ENCODE results near the gene HYAL2.

The HYAL2 gene

DNA sequence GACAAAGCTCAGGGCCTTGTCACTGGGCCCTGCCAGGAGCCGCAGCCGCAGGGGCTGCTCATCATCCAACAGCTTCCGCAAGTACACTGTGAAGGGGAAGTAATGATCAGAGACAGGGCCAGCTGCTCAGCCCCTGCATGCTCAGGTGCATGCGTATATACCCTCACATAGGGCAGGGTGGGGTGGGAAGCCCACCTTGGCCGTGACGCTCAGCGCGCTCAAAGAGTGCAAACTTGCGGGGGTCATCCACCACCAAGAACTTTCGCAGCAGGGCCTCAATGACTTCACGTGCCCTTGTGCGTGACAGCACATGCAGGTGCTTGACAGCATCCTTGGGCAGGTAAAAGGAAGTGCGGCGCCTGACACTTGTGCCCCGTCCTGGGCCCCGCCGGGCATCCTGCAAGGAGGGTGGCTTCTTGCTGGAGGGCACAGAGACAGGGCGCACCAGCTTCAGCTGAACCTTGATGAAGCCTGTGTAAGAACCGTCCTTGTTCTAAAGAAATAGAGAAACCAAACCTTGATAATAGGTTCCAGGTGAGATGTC, 8.9 kb upstream of the HYAL2 start:
- in situ Hi-C loops (cut with MboI; ENCODE audit: low sequenced_read_pairs): no loop called here

DNA sequence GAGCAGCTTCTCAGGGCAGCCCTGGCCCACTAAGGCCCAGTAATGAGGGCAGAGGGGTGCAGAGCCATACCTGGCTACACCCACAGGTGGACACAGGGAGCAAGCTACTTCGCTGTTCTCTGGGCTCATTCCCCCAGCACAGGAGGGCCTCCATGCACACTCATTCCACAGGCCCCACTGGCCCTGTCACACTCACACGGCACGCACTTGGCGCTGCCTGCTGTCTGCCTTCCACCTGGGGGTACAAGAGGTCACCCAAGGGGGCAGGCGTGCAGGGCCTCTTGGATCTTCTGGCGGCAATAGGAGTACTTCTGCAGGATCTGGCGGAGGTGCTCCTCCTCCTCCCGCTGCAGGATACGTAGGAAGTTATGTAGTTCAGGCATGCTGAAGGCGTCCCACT, 7.8 kb upstream of the HYAL2 start:
- in situ Hi-C loops (cut with MboI; ENCODE audit: low sequenced_read_pairs): no loop called here

DNA sequence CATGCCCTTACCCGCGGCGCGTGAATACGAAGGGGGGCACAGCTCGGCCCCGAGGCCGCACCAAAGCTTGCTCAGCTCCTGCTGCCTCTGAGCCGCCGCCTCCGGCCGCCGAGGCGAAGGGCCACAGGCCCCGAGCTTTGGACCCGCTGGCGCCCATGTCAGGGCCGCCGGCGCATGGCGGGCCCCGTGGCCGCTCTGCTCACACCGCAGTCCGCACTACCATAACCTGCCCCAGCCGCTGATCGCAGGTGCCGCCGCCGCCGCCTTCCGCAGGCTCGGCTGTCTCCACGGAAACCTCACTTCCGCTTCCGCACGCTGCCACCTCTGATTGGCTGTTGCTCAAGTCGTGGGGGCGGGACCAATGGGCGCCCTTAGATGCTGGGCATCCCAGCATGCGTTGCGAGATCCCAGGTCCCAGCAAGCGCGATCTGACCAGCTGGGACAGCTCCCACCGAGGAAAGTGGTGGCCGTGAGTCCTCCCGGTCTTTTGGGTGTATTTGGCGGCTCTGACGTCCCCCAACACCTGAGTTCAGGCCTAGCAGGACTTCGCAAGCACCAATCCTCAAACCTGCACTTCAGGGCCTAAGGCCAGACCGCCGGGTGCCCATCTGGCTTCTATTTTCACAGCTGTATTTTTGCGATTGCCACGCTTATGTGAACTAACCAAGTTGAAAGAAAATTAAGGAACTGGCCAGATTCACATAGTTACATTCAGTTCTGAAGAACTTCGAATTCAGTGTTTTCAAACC, 5.6 kb upstream of the HYAL2 start, which contains the start of gene TUSC2:
TUSC2 (minus strand) TSS at position 281 of the 749 bp plus-strand sequence; CDS start at position 157, 124 bp downstream.
- in situ Hi-C loops (cut with MboI; ENCODE audit: low sequenced_read_pairs): no loop called here

DNA sequence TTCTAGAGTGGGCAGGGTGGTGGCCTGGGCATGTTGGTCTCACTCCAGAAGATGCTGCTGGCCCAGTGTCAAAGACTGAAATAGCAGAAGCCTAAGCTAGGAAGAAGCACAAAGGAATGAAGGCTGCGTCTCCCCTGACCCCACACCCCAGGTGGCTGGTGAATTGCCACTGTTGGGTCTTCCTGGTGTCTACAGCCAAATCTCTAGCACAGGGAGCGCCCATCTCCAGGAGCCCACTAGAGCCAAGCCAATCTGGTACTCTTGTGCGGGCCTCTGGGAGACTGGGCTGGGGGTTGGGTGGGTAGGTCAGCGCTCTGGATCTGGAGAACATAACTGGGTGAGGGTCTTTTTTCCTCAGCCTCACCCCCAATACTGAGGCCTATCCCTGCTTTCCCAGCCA, 4.6 kb upstream of the HYAL2 start:
- in situ Hi-C loops (cut with MboI; ENCODE audit: low sequenced_read_pairs): no loop called here

DNA sequence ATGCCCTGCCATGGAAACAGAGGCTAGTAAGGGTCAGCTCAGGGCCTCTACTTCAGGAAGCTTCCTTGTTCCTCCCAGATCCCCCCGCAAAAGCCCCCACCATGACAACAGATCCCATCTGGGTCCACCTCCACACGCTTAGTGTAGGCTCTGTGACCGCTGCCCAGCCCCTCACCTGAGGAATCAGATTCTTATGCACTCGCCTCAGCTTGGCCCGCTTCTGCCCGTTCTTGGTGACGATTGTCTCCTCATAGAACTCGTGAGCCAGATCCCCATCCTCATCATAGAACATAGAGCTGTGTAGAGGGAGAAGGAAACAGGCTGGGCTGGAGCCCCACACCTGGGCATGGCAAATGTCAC, 3.6 kb upstream of the HYAL2 start:
- in situ Hi-C loops (cut with MboI; ENCODE audit: low sequenced_read_pairs): no loop called here

DNA sequence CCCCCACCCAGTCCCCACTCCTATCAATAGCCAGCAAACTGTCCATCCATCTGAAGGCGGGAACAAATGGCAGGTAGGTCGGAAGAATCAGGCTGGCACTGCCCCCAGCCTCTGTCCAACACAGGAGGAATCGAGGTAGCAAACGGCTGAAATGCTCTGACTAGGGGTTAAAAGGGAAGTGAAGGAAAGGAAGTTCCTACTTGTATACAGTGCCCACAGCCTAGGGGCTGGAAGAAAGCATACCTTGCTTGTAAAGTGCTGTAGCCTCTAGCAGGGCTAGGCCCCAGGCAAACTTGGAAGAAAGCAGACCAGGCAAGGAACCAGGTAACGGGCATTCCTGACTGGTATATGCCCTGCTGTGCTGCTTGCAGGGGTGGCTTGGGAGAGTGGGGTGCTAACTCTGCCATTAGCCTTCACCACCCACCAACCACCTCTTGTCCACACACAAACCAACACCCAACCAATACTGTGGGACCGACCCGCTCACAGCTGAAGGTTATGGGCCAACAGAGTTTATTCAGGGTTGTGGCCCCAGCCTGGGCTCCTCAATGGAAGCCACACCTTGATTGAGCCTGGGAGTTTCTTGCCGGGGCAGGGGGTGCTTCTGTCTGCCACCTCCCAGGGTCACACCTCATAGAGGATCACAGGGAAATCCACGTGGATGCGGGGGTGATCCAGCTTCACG, 3.1 kb upstream of the HYAL2 start:
- in situ Hi-C loops (cut with MboI; ENCODE audit: low sequenced_read_pairs): no loop called here

DNA sequence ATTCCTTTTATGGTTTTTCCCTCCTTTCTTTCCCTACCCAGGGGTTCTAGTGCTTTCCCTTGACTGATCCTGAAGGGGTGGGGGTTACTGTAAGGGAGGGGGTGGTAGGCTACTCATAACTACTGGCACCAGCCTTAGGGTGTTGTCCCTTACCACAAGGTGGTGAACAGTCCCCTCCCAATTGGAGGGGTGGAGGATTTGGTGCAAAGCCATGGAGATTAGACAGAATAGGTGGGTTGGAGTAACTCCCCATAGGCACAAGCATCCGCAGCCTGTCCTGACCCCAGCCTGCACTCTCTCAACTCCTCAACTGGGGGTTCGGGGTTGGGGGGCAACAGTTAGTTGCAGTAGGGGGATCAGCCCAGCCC, 2.6 kb upstream of the HYAL2 start:
- in situ Hi-C loops (cut with MboI; ENCODE audit: low sequenced_read_pairs): no loop called here

DNA sequence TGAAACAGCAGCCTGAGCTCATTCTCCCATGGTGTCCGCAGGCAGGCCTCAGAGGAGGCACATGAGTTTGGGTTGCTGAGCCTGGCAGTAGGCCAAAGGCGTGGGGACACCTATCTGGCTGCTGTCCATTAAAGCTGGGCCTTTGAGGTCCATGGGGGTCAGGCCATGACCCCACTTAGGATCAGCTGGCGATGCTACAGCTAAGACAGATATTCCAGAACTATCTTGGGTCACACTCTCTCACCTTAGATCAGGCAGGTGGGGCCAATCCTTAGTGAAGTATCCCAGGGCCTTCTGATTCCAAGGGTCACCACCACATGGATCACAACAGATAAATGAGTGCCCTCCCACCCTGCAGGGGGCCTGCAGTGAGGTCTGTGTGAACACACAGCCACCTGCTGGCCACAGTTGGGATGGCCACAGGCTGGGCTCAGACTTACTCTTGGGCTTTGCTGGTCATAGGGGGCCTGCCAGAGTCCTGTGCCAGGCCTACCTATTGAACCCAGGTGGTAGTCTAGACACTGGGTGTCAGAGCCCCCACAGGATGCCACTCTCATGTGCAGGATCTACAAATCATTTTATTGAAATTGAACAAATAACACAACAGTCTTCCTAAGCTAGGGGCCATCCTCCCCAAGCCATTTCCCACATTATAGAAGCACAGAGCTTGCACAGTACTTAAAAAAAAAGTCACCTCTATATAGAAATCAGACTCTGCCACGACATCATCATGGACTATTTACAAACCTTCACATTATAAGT, 2.0 kb upstream of the HYAL2 start:
- in situ Hi-C loops (cut with MboI; ENCODE audit: low sequenced_read_pairs): no loop called here

DNA sequence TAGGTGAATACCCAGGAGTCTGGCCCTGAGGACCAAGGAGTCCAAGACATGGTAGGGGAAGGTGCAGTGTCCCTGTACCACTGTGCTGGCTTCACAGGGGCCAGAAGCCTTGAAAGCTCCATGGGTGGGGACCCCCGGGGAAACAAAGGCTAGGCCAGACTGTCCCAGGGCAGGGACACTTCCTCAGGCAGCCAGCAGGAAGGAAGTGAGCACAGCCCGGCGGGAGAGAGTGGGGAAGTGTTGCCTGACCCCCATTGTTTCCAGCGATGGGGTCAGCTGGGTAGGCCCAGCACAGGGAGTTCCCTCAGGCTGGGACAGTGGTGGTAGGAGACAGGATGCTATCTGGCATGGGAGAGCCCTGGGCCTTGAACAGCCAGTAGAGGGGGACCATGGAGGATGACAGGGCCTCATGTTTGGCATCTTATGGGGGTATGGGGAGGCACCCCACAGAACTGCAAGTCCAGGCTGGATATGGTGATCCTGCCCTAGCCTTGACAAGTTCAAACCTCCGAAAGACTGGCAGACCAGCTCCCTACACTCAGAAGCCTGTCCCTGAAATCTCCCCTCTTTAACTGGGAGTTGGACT, 1.2 kb upstream of the HYAL2 start:
- in situ Hi-C loops (cut with MboI; ENCODE audit: low sequenced_read_pairs): no loop called here

DNA sequence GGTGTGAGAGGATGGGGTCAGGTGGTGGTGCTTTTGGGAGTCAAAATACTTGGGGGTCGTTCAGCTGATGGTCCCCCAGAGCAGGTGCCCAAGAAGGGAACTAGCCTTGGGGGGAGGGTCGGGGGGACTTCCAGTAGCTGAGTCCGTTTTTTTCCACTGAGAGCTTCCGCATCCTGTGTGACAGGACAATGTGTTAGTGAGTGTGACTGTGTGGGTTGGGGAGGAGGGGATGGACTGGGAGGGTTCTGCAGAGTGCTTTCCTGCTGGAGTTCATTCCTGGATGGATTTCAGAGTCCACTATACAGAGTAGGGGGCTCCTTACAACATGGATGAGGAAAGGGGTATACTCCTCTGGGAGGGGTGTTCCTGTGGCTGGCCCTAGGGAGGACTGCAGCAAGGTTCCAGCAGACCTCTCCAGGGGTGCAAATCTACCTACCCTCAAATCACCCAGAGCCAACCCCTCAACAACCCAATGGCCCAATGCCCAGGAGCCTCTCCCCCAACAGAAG, 601 bp upstream of the HYAL2 start:
- in situ Hi-C loops (cut with MboI; ENCODE audit: low sequenced_read_pairs): no loop called here

DNA sequence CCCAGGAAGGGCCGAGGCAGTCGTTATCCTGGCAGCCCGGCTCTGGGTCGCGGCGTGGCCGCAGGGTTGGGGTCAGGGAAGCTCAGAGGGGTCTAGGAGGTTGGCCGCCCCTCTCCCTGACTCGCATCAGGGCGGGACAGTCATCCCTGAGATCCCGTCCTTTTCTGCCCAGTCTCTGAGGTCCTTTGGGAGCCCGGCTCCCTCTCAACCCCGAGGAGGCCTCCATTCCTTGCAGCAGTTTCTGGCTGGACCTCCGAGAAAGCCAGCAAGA, 495 bp downstream of the HYAL2 start:
- in situ Hi-C loops (cut with MboI; ENCODE audit: low sequenced_read_pairs): no loop called here

DNA sequence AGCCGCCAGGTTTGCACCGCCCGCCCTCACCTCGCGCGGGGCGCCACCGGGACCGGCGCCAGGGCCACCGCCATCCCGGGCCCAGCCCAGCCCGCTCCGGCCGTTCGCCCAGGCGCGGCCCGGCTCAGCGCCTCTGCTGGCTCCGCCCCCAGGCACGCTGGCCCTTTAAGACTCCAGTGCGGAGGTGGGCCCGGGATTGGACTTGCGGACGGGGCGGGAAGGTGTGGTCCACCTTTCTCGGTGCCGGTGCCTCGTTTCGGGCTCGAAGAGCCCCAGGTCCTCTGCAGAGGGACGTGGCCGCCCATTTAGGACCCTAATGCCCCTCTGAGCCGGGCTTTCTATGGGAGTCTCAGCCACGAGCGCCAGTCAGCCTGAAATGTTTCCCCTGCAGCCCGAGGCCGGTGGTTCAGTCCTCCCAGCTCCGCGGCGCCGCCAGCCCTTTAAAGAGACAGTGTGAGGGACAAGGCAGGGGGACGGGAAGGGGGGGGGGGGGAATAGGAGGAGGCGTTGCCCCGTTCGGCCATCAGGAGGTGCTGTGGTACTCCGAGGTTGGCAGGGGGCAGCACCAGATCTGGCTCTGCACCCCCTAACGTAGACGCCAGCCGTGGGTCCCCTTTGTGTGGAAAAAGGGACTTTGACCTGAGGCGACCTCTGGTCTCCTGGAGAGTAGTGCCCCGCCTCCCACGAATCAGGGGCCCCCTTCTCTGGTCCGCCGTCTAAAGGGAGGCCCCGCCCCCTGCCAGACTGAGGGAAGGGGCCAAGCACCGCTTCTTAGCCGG, 1.0 kb downstream of the HYAL2 start:
- in situ Hi-C loops (cut with MboI; ENCODE audit: low sequenced_read_pairs): no loop called here

DNA sequence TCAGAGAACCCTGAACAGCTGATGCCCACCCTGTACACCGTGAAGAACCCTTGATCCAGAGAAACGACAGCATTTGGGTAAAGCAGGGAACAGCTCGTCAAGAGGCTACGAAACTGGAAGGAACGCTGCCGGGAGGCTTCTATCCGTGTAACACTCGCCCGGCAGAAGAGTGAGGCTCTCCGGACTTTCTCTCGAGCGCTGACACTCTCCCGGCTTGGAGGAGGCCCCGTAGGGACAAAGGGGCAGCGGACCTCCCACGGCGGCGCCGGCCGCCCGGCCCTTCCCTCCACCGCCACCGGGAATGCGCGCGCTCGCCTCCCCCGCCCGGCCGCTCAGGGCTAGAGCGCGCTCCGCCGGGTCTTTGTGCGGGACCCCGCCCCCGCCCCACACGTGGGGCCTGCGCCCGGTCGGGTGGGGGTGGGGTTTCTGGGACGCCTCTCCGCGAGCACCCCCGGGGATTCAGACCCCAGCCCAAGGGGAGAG, 1.7 kb downstream of the HYAL2 start:
- in situ Hi-C loops (cut with MboI; ENCODE audit: low sequenced_read_pairs): no loop called here

DNA sequence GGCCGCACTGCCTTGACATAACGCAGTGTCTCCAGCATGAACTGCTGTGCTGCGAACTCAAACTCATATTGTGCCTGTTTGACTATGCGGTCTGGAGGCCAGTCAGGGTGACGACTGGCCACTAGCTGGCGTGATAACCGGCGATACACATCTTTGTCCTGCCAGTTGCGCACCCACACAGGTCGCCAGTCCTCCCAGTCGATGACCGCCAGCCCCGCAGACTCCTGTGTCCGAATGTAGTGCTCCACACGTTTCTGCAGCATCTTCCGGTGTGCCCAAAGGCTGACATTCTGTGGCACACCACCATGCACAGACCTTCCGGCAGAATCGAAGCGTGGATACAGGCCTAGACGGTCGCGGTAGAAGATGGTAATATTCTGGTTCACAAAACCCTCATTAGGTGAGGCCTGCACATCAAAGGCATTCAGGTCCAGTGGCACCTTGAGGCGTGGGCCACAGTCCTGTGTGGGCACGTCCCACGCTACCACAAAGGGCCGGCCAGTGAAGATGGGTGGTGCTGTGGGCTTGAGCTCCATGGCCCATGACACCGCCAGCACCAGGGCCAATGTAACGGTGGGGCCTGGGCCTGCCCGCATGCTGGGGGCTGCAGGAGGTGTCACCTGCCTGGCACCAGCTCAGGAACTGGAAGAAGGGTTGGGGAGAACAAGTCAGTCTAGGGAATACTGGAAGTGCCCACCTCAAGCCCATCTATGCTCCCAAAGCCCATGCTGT, 2.5 kb downstream of the HYAL2 start:
- in situ Hi-C loops (cut with MboI; ENCODE audit: low sequenced_read_pairs): no loop called here

DNA sequence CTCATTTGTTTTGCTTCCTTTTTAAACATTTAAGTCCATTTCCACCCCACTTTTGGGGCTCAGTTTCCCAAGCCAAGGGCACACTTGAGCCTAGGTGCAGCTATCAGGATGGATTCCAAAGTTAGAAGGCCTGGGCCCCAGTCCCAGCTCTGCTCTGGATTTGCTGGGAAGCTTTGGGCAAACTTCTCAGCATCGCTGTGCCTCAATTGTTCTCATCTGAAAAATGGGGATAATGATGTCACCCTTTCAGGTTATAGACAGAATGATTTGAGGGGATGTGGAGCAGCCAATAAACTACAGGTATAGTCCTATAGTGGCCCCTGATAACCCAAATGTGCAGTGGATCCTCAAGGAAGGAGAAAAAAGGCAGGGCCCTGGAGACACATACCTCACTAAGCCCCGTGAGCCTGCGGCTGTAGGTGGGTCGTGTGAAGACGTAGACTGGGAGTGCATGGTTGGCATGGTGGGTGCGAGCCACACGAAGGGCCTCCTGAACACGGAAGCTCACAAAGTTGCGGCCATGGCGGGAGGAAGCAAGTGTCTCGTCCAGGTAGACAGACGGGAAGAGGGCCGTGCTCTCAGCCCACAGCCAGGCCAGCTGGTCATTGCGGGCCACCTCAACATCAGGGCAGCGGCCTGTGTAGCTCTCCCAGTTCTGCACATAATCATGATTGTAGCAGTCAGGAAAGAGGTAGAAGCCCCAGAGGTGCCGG, 3.2 kb downstream of the HYAL2 start:
- in situ Hi-C loops (cut with MboI; ENCODE audit: low sequenced_read_pairs): no loop called here

DNA sequence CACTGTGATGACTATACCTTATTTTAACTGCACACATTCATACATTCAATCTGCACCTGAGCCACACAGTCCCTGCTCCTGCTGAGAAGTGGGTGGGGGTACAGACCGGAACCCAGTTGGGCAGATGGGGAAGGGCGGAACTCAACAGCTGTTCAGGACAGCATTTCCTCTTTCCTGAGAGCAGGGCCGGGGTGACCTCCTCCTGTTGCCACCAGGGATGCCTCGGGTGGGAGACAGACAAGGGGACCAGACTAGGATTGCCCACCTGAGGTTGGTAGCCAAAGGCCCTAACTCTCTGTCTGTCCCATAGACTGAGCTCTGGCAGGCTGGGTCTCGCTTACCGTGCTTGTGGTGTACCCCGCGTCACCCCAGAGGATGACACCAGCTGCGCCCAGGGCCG, 3.9 kb downstream of the HYAL2 start:
- in situ Hi-C loops (cut with MboI; ENCODE audit: low sequenced_read_pairs): no loop called here

DNA sequence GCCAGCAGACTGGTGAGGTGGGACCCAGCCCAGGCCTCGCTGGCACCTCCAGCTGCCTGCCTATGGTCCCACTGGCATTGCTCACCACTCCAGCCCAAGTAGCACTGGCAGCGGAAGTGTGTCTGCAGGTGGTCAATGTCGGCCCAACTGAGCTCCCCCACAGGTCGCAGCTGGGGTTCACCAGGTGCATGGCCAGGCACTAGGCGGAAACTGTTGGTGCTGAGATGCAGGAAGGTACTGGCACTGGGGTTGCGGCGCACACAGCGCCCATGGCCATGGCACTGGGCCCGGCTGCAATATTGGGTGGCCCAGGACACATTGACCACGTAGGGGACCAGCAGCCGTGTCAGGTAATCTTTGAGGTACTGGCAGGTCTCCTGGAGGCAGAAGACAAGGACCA, 4.4 kb downstream of the HYAL2 start:
- in situ Hi-C loops (cut with MboI; ENCODE audit: low sequenced_read_pairs): no loop called here

DNA sequence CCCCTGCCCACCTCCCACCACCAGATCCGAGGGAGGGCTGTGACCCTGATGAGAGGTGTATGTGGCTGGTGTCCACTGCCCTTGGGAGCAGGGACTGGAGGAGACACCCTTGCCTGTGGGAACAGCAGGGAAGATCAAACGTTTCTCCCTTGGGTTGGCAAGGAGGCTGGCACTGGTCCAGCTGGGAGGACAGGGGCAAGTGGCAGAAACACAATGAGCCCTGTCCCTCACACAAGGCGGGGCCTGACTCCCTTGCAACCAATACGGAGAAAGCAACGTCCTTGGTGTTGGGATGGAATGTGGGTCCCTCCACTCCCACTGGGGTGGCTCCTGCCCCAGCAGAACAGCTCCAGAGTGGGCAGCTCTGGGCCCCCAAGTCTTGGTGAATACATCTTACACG, 5.2 kb downstream of the HYAL2 start:
- in situ Hi-C loops (cut with MboI; ENCODE audit: low sequenced_read_pairs): no loop called here

DNA sequence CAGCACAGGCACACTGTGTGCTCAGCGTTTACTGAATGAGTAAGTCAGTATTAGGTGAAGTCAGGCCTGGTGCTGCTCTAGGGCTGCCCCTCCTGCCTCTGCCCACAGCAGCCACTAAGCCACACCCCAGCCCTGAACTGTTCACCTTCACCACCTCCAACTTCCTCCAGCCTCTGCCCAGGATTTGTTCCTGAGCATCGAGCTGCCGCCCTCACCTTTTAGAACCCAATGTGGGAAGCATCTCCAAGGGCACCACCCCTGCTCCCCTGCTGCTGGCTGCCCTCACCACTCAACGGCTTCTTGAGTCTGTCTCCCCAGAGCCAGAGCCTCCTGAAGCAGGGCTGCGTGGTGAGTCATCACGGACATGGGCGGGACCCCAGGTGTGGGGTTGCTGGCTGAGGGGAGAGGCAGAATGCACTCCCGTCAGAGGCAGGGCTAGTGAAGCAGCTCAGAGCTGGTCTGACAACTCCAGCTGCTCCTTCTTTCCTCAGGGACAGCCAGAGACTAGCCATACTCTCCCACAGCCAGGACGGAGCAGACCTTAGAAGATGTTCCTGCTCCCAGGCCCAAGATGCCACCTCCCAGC, 5.8 kb downstream of the HYAL2 start:
- in situ Hi-C loops (cut with MboI; ENCODE audit: low sequenced_read_pairs): no loop called here
